ENCODE data around the gene CIBAR2. TPM values are rescaled to one million over a fixed set of nuclear protein-coding genes. Genes with fewer than 3 reads are reported as not detected.

Gene CIBAR2
- total RNA-seq, 1 experiment from 2014 or later: 0.51 TPM

GRCh38 chr16:85145734-85146531 is 33.7 kb upstream of the CIBAR2 start:
- DNase-seq (ENCODE audit: low spot score): no peak
- in situ Hi-C loops (cut with HindIII; ENCODE audit: low sequenced_read_pairs): no loop called here

GRCh38 chr16:85145188-85145587 is 32.9 kb upstream of the CIBAR2 start:
- in situ Hi-C loops (cut with HindIII; ENCODE audit: low sequenced_read_pairs): no loop called here
- no peak for DNase-seq (ENCODE audit: low spot score)

GRCh38 chr16:85144026-85144915 is 32.0 kb upstream of the CIBAR2 start:
- in situ Hi-C loops (cut with HindIII; ENCODE audit: low sequenced_read_pairs): no loop called here
- DNase-seq (ENCODE audit: low spot score): no peak

- in situ Hi-C loops (cut with HindIII; ENCODE audit: low sequenced_read_pairs): no loop called here
- no peak for DNase-seq (ENCODE audit: low spot score)
These were observed 30.5 kb upstream of the CIBAR2 start for GRCh38 chr16:85142771-85143211.

GRCh38 chr16:85142129-85142513 is 29.8 kb upstream of the CIBAR2 start:
- in situ Hi-C loops (cut with HindIII; ENCODE audit: low sequenced_read_pairs): no loop called here
- no peak for DNase-seq (ENCODE audit: low spot score)

- DNase-seq (ENCODE audit: low spot score): no peak
These were observed 29.3 kb upstream of the CIBAR2 start for GRCh38 chr16:85141491-85142128.

GRCh38 chr16:85140455-85141012 is 28.3 kb upstream of the CIBAR2 start:
- in situ Hi-C loops (cut with HindIII; ENCODE audit: low sequenced_read_pairs): no loop called here

More at GRCh38 chr16:85141491-85142128, 29.3 kb upstream of the CIBAR2 start:
- in situ Hi-C loops (cut with HindIII; ENCODE audit: low sequenced_read_pairs): no loop called here

GRCh38 chr16:85139881-85140339 is 27.6 kb upstream of the CIBAR2 start:
- DNase-seq (ENCODE audit: low spot score): no peak
- in situ Hi-C loops (cut with HindIII; ENCODE audit: low sequenced_read_pairs): no loop called here

More at GRCh38 chr16:85140455-85141012, 28.3 kb upstream of the CIBAR2 start:
- no peak for DNase-seq (ENCODE audit: low spot score)

DNA sequence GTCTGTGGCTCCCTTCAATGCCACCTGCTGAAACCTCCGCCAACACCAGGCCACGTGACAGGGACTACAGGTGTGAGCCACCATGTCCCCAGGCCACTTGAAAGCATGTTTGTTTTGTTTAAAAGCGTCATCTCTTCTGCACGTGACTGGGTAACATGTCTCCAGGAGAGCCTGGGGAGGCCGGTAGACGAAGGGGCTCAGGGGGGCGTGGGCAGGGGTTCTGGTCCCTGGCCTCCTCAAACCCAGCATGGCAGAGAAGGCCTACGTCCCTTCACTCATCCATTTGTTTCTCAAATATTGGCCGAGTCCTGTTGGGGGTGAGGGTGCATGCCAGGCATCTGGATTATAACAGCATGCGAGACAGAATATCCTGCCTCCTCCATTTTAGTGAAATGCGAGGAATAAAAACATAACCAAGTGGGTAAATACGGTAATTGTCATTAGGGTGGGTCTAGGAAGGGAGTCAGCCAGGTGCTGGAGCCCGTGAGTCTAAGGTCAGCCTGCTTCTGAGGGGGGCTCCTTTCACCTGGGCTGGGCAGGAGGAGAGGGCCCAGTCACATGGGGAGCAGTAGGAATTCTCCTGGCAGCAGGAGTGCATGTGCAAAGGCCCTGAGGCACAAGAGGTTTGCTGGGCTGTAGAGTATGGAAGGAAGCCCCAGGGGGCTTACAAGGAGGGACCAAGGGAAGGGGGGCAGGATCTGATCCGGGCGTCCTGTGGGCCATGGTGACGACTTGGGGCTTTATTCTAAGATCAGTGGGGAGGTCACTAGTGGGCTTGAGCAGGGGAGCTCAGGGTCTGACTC is 26.8 kb upstream of the CIBAR2 start:
- in situ Hi-C loops (cut with HindIII; ENCODE audit: low sequenced_read_pairs): no loop called here
- DNase-seq (ENCODE audit: low spot score): no peak

- in situ Hi-C loops (cut with HindIII; ENCODE audit: low sequenced_read_pairs): no loop called here
- DNase-seq (ENCODE audit: low spot score): no peak
These were observed 26.0 kb upstream of the CIBAR2 start for GRCh38 chr16:85138073-85138824.

DNA sequence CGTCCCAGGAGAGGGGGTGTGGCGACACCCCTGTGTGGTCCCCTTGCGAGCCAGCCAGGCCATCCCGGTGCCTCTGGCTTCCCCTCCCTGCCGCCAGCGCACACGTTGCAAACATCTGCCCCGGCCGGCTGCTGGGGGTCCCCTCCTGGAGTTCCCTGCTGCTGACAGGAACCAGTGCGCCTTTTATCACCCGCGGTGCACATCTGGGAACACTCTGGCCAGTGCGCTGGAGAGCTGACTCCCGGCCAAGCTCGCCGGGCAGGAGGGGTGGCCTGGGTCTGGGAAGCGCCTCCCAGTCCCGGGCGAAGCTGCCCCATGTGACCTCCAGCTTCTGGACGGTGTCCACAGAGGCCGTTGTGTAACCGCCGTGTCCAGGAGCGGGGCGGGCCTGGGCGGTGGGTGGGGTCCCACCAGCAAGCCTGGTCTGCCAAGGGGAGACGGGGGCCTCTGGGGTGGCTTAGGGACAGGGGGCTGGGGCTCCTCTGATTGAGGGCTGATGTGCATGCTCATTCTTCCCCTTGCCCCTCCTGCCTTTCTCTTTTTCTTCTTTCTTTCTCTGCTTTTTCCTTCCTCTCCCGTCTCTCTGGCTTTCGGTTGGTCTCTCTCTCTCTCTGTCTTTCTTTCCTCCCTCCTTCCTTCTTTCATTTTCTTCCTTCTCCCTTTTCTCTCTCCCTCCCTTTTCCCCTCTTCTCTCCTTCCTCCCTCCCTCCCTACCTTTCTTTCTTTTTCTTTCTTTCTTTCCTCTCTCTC is 25.2 kb upstream of the CIBAR2 start:
- peak; percentile 72 for DNase-seq (ENCODE audit: low spot score)
- in situ Hi-C loops (cut with HindIII; ENCODE audit: low sequenced_read_pairs): no loop called here

GRCh38 chr16:85136702-85137322 is 24.5 kb upstream of the CIBAR2 start:
- no peak for DNase-seq (ENCODE audit: low spot score)
- in situ Hi-C loops (cut with HindIII; ENCODE audit: low sequenced_read_pairs): no loop called here

DNA sequence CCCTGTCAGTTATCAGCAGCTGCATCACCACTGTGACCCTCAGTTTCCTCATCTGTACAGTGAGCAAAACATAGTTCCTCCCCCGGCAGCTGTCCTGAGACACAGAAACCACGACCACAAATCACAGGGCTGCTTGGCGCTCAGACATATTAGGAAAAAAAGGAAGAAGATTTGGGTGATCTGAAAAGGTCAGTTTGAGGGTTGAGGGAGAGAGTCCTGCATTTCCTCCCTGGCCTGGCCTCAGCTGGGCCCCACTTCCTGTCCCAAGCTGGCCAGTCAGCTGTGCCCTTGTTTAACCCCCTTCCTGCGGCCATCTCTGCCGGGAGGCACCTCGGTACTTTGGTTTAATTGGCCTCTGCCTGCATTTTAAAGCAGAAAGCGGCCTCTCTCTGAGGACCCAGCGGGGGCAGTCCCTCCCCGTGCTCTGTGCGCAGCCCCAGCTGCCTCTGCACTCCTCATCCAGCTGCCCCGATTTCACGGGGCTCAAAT is 24.0 kb upstream of the CIBAR2 start:
- in situ Hi-C loops (cut with HindIII; ENCODE audit: low sequenced_read_pairs): no loop called here
- DNase-seq (ENCODE audit: low spot score): no peak

DNA sequence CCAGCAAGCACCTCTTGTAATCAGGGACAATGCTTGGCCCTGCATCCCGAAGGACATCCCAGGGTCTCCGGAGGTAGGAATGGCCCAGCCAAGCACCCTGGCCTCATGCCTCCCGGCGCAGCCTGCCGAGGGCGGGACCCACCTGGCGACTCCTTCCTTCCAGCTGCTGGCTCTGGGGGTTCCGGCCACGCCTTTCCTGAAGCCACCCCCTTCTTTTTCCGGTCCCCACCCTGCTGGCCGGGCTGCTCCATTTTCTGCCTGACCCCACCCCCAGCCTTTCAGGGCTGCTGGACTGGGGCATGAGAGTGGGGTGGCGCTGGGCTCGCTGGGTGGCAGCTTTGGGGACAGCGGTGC is 22.5 kb upstream of the CIBAR2 start:
- DNase-seq (ENCODE audit: low spot score): no peak
- in situ Hi-C loops (cut with HindIII; ENCODE audit: low sequenced_read_pairs): no loop called here

DNA sequence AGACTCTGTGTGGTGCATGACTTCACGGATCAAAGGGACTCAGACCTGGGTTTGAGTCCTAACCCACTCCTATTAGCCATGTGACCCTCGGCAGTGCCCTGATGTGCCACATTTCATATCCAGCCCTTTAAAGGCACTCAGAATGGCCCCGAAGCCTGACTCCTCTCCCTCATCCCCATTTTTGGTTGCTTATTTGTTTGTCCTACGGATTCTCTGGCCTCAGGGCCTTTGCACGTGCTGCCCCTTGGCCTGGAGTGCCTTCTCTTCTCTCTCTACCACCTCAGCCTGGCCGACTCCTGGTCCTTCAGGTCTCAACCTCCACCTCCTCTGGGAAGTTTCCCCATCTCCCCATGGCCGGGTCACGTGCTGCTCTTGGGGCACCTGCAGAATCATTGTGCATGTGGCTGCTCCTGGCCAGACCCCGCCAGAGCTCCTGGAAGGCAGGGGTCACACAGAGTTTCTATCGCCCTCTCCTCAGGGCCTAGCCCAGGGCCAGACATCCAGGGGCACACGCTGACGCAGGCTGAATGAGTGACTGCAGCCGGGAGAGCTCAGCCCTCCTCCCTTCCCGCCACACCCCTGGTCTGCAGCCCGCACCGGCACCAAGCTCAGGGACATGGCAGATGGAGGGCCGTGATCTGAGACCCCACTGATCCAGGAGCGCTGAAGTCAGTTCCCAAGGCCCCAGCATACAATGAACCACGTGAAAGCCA is 22.0 kb upstream of the CIBAR2 start:
- DNase-seq (ENCODE audit: low spot score): no peak
- in situ Hi-C loops (cut with HindIII; ENCODE audit: low sequenced_read_pairs): no loop called here

DNA sequence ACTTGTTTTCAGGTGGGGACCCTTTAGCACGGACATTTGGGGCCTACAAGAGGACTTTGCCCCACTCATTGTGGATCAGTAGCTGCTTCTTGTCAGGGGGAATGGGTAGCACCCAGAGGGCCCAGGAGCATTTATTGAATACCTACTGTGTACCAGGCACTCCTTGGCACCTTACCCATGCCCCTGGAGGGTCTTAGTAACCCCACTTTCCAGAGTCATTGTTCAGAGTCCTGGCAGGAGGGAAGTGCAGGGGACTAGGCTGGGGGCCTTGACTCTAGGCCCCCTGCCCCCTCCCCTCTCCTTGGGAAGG is 21.0 kb upstream of the CIBAR2 start:
- DNase-seq (ENCODE audit: low spot score): no peak
- in situ Hi-C loops (cut with HindIII; ENCODE audit: low sequenced_read_pairs): no loop called here

Measured in G401 (cell line).